ENCODE data around the gene CXXC5. TPM values are rescaled to one million over a fixed set of nuclear protein-coding genes. Genes with fewer than 3 reads are reported as not detected.

The CXXC5 gene
- total RNA-seq, 2 experiments from 2014 or later = 0.82 to 1.1 TPM

DNA sequence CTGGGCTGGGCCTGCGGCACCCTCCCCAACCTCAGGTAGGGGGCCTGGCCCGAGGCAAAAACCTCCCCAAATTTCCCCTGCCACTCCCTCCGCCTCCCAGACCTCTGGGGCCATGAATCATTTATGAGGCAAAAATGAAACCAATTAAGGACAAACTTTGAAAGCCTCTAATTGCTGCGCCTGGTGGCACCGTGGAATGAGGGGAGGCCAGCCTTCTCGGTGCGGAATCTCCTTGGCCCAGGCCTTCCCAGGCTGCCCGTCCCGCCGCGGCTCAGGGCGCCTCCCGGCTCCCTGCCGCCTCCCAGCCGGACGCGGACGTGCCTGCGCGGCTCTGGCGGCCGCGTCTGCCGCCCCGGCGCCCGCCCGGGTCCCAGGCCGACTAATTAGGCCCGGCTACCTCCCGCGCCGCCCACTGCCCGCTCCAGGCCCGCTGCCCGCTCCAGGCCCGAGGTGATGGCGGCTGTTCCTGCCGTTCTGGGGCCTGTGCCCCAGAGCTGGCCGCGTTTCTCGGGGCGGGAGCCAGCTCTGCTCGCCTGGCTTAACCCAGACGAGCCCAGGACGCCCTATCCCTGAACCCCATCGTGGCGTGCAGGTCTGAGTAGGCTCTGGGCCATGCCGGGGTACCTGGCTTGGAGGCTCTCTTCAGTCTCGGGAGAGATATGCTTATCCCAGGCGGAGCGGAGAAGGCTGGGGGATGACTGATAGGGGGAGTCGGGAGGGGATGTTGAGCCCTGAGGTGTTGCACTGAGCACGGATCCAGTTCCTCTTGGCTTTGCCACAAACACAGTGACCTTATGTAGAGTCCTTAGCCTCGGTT, 20.1 kb downstream of the CXXC5 start:
- intact Hi-C loops (cut with DNase I, micrococcal nuclease) = no loop called here
- ATAC-seq (peak; percentile 38), DNase-seq (peak; percentile 55)
- no peaks in the 10 kb centered on the region for H3K36me3 Mint-ChIP-seq (ENCODE audit: low read depth)
- H3K27ac Mint-ChIP-seq = peak overlapping the region; percentile 76
- peaks cover 30% of the 10 kb centered on the region for H3K4me1 Mint-ChIP-seq
- H3K4me3 Mint-ChIP-seq = peak overlapping the region; percentile 62
- H3K9me3 Mint-ChIP-seq (ENCODE audit: low read depth) = no peaks in the 10 kb centered on the region
- POLR2A ChIA-PET = interaction anchor here (0.7 to 1.4 kb wide), 2 partner anchors 9 to 33 kb away, joined by 3 read pairs; no protein-coding TSS in a partner anchor
- H3K27me3 Mint-ChIP-seq = peaks cover 8% of the 10 kb centered on the region
- CTCF ChIA-PET = no interaction called here

DNA sequence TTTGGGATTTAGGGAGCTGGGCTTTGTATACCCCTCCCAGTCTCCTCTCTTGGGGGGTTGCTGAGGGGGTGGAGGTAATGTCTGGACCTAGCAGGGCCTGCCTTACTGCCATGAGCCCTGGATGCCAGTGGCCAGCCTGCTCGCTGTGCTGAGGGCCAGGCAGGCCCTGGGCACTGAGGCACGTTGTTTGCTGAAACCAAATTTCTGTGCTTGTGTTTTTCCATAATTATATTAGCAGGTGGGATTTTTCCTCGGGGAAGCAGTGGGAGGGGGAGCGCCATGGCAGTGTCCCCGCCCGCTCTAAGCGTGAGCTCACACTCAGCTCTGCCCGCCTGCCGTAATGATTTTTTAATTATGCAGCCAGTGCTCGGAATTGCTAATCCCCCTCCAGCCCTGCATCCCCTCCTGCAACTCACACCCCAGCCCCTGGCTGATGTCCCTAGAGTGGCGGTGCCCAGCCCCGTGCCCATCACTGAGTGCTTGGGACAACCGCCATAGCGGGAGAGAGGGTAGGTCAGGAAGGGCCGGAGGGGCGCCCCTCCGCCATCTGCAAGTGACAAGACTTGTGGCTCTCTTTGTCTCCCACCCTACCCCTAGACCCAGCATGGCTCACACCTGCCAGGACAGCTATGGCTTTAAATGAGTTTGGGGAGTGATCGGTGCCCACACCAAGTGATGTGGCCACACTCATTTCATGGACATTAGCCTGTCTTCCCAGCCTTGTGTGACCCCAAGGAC, 20.9 kb downstream of the CXXC5 start:
- POLR2A ChIA-PET = interaction anchor here (0.7 kb wide), 1 partner anchor 8 kb away, joined by 3 read pairs; no protein-coding TSS in a partner anchor
- peaks cover 30% of the 10 kb centered on the region for H3K4me1 Mint-ChIP-seq
- peak overlapping the region; percentile 34 for H3K27ac Mint-ChIP-seq
- DNase-seq (no peak), ATAC-seq (no peak)
- CTCF ChIA-PET = interaction anchor here (1.5 kb wide), 1 partner anchor 32 kb away, joined by 7 read pairs; no protein-coding TSS in a partner anchor
- peaks cover 8% of the 10 kb centered on the region for H3K27me3 Mint-ChIP-seq
- H3K36me3 Mint-ChIP-seq (ENCODE audit: low read depth) = no peaks in the 10 kb centered on the region
- intact Hi-C loops (cut with DNase I, micrococcal nuclease) = no loop called here
- H3K9me3 Mint-ChIP-seq (ENCODE audit: low read depth) = no peaks in the 10 kb centered on the region
- peak overlapping the region; percentile 62 for H3K4me3 Mint-ChIP-seq

DNA sequence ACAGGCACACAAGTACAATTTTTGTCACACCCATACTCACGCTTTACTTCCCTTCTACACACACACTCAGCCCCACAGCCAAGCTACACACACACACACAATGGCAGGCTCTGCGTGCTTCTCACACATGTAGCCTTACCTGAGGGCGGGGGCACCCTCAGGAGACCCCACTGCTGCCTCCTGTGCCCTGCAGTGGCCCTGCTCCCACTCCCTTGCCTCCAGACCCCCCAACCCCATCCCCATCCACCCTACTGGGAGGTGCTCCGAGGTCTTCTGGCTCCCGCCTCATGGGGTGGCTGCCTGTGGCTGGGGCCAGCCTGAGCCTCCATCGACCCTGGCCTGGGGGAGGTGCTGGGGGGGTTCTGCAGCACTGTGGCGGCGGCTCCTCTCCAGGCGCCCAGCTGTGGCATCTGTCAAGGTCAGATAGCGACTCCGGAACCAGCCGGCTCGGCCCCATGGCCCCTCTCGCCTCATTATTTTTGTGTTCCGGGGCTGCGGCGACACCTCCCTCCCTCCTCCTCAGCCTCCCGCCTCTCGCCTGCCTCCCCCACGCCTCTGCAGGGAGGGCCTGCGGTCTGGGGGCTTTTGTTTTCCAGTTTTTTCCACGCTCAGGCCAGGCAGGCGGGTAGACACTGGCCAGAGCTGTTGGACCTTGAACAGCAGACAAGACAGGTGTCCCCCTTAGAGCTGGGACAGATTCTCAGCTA, 21.7 kb downstream of the CXXC5 start:
- H3K36me3 Mint-ChIP-seq (ENCODE audit: low read depth) = no peaks in the 10 kb centered on the region
- intact Hi-C loops (cut with DNase I, micrococcal nuclease) = loop anchor here in 1 of 2 experiments (1.0 kb wide), 1 partner anchor 37 kb away; no protein-coding TSS in a partner anchor

DNA sequence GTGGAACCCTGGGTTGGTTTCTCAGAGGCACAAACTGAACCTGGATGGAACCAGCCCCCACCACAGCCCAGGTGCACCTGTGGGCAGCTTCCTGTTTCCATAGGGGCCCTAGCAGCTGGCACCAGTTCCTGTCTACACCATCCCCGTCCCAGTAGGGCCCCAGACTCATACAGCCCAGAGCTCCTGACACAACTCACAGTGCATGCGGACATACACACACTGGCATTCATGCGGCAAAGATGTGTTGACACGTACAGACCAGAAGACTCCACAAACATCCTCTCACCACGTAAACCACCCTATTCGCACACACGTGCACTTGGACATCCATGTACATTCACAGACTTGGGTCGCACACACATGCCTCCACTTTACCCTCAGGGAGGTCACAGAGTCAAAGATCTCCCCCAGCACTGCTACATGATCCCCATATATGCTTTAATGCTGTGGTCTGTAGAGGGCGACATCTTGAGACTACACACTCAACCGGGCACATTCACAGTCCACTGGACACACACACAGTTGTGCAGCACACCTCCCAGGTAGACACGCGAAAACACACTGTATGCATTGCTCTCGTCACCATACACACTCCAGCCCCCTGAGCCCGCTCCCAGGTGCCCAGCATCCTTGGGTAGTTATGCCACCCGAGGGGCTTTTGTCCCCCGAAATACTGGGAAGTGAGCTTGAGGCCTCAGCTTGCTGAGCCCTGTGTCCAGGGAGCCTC, 22.4 kb downstream of the CXXC5 start:
- H3K9me3 Mint-ChIP-seq (ENCODE audit: low read depth) = no peaks in the 10 kb centered on the region
- intact Hi-C loops (cut with DNase I, micrococcal nuclease) = loop anchor here in 1 of 2 experiments (1.0 kb wide), 1 partner anchor 37 kb away; no protein-coding TSS in a partner anchor
- peaks cover 27% of the 10 kb centered on the region for H3K4me1 Mint-ChIP-seq
- ChIA-PET POLR2A (interaction anchor here (0.6 to 0.8 kb wide), 2 partner anchors 40 to 88 kb away, joined by 3 to 6 read pairs; no protein-coding TSS in a partner anchor), CTCF (interaction anchor here (1.0 to 1.5 kb wide), 4 partner anchors 30 to 242 kb away, joined by 3 to 7 read pairs (median 4); no protein-coding TSS in a partner anchor)
- no peak overlapping the region for H3K4me3 Mint-ChIP-seq
- peaks cover 8% of the 10 kb centered on the region for H3K27me3 Mint-ChIP-seq
- DNase-seq (peak; percentile 59), ATAC-seq (peak; percentile 61)
- peak overlapping the region; percentile 43 for H3K27ac Mint-ChIP-seq
- no peaks in the 10 kb centered on the region for H3K36me3 Mint-ChIP-seq (ENCODE audit: low read depth)

More for the DNA sequence above, 21.7 kb downstream of the CXXC5 start:
- Mint-ChIP-seq H3K4me3 (peak overlapping the region; percentile 62), H3K27ac (peak overlapping the region; percentile 43), H3K27me3 (peaks cover 8% of the 10 kb centered on the region), H3K4me1 (peaks cover 27% of the 10 kb centered on the region), H3K9me3 (ENCODE audit: low read depth) (no peaks in the 10 kb centered on the region)
- POLR2A ChIA-PET = interaction anchor here (0.6 kb wide), 1 partner anchor 87 kb away, joined by 3 read pairs; no protein-coding TSS in a partner anchor
- DNase-seq (peak; percentile 36), ATAC-seq (no peak)
- CTCF ChIA-PET = interaction anchor here (1.0 to 1.5 kb wide), 4 partner anchors 31 to 242 kb away, joined by 3 to 7 read pairs (median 4); no protein-coding TSS in a partner anchor

DNA sequence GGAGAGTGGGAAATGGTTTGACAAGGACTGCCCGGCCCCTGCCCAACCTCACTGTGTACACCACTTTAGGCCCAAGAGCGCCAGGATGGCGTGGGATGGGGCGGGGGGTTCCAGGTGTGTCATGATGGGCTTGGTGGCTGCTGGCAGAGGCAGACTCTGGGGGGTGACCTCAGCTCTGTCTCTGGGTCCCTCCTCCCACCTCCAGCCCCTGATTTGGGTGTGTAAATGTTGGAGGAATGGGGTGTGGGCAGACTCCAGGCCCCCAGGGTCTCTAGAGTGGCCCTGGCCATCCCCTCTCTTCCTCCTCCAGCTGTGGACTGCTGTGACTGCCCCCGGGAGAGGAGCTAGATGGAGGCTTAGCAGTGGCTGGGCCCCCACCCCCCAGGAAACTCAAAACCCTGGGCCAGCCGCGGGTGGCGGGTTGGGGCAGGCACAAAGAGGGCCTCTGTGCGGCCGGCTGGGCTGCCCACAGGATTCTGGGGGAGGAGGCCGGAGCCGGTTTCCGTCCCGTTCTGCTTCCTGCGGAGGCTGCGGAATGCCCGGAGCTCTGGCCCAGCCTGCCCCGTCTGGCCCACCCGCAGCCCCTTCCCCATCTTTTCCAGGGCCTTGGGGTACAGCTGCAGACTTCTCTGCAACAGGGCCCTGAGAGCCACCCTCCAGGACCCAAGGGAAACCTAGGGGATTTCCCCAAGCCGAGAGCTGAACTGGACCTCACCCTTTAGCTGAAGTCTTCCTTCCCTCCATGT, 23.1 kb downstream of the CXXC5 start:
- ATAC-seq = no peak
- H3K27me3 Mint-ChIP-seq = peaks cover 8% of the 10 kb centered on the region
- H3K4me1 Mint-ChIP-seq = peaks cover 27% of the 10 kb centered on the region
- H3K27ac Mint-ChIP-seq = no peak overlapping the region
- intact Hi-C loops (cut with DNase I, micrococcal nuclease) = no loop called here
- CTCF ChIA-PET = interaction anchor here (1.3 kb wide), 1 partner anchor 30 kb away, joined by 3 read pairs; no protein-coding TSS in a partner anchor
- DNase-seq = no peak
- H3K4me3 Mint-ChIP-seq = no peak overlapping the region
- no peaks in the 10 kb centered on the region for H3K9me3 Mint-ChIP-seq (ENCODE audit: low read depth)
- POLR2A ChIA-PET = interaction anchor here (0.6 to 0.8 kb wide), 2 partner anchors 40 to 1458 kb away, joined by 3 to 6 read pairs; partner anchors contain the start of gene CDC23
- H3K36me3 Mint-ChIP-seq (ENCODE audit: low read depth) = no peaks in the 10 kb centered on the region

DNA sequence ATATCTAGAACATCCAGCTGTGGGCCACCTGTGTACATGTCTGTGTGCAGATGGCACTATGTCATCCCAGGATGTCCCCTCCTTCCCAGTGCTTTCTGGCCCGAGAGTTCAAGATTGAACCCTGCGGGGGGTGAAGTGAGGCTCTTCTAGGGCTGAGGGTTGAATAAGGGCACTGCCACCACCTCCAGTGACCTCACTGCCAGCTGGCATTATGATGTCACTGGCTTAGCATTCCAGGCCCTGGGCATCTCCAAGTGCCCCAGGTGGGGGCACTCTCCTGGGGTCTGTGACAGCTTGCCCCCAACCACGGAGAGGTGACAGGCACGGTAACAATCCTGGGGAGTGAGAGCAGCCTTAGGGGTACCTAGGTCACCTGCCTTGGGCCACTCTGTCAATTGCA, 27.1 kb downstream of the CXXC5 start:
- Mint-ChIP-seq H3K4me1 (peaks cover 4% of the 10 kb centered on the region), H3K9me3 (ENCODE audit: low read depth) (no peaks in the 10 kb centered on the region), H3K27me3 (peaks cover 2% of the 10 kb centered on the region), H3K4me3 (no peak overlapping the region), H3K27ac (no peak overlapping the region), H3K36me3 (ENCODE audit: low read depth) (no peaks in the 10 kb centered on the region)
- intact Hi-C loops (cut with DNase I, micrococcal nuclease) = no loop called here
- DNase-seq (no peak), ATAC-seq (no peak)
- ChIA-PET POLR2A (no interaction called here), CTCF (interaction anchor here (1.1 kb wide), 1 partner anchor 42 kb away, joined by 3 read pairs; no protein-coding TSS in a partner anchor)

DNA sequence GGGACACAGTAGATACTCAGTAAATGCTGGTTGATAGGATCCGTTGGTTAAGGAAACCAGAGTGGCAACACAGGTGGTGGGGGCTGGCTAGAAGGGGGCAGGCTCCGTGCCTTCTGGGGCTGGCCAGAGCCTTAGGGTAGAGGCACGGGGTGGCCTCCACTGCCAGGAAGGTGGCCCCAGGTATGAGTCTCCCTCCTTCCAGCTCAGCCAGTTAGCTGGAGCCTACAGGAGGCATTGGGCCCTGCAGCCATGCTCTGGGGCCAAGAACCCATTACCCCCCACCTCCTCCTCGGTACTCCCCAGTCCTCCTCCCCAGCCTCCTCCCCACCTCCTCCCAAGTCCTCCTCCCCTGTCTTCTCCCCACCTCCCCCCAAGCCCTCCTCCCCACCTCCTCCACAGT, 27.7 kb downstream of the CXXC5 start:
- intact Hi-C loops (cut with DNase I, micrococcal nuclease) = no loop called here
- no peaks in the 10 kb centered on the region for H3K4me1 Mint-ChIP-seq
- no peaks in the 10 kb centered on the region for H3K27me3 Mint-ChIP-seq
- H3K4me3 Mint-ChIP-seq = no peak overlapping the region
- no peaks in the 10 kb centered on the region for H3K9me3 Mint-ChIP-seq (ENCODE audit: low read depth)
- POLR2A ChIA-PET = interaction anchor here (0.6 kb wide), 1 partner anchor 22 kb away, joined by 3 read pairs; no protein-coding TSS in a partner anchor
- ATAC-seq = no peak
- no peaks in the 10 kb centered on the region for H3K36me3 Mint-ChIP-seq (ENCODE audit: low read depth)
- CTCF ChIA-PET = interaction anchor here (1.1 kb wide), 1 partner anchor 42 kb away, joined by 3 read pairs; no protein-coding TSS in a partner anchor
- no peak for DNase-seq
- no peak overlapping the region for H3K27ac Mint-ChIP-seq

DNA sequence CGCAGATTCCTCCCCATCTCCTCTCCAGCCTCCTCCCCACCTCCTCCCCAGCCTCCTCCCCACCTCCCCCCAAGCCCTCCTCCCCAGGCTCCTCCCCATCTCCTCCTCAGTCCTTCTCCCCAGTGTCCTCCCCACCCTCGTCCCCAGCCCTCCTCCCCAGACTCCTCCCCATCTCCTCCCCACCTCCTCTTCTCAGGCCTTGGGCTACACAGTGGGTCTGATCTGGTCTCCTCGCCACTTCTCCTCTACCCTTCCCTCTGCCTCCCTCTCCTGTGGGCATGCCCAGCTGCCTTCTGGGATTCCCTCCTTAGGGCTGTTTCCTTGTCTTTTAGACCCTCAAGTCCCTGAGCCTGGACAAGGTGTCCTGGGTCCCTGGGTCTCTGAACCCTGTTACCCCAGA, 28.3 kb downstream of the CXXC5 start:
- Mint-ChIP-seq H3K9me3 (ENCODE audit: low read depth) (no peaks in the 10 kb centered on the region), H3K4me1 (no peaks in the 10 kb centered on the region), H3K27ac (no peak overlapping the region), H3K4me3 (no peak overlapping the region), H3K36me3 (ENCODE audit: low read depth) (no peaks in the 10 kb centered on the region), H3K27me3 (no peaks in the 10 kb centered on the region)
- intact Hi-C loops (cut with DNase I, micrococcal nuclease) = no loop called here
- POLR2A ChIA-PET = interaction anchor here (0.6 kb wide), 2 partner anchors 8 to 21 kb away, joined by 3 read pairs; no protein-coding TSS in a partner anchor
- DNase-seq (no peak), ATAC-seq (no peak)
- CTCF ChIA-PET = no interaction called here

DNA sequence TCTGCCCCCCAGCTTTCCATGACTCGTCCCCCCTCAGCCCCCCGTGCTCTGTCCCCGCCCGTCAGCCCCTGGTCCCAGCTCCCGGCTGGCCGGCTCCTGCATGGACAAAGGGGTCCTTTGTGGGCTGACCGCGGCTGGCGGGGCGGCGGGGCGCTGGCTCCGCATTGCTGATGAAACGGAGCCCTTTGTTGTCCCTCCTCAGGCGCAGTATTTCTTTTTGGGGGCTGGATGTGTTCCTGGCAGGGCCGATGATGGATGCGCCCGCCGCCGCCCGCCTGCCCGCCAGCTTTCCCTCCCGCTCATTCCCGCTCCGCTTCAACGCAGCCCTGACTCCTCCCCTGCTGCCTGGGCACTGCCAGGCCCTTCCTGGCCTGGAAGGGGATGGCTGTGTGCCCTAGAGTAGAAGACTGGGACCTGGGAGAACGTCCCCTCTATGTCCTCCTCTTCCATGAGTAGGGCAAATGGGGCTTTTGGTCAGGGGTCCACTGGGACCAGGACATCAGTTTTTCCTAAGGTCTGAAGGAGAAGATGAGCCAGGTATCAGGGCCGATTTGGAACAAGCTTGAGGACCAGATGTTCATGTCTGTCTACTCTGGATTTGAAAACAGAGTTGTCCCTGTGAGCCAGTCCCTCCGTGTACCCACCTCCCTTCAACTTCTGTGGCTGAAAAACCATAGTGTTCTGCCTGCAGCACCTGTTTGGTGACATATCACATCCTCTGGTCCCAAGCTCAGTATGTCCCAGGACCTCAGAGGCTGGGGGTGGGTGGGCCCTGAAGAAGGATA, 29.0 kb downstream of the CXXC5 start:
- no peaks in the 10 kb centered on the region for H3K4me1 Mint-ChIP-seq
- DNase-seq (no peak), ATAC-seq (no peak)
- POLR2A ChIA-PET = interaction anchor here (0.6 kb wide), 1 partner anchor 8 kb away, joined by 3 read pairs; no protein-coding TSS in a partner anchor
- no peaks in the 10 kb centered on the region for H3K36me3 Mint-ChIP-seq (ENCODE audit: low read depth)
- H3K27ac Mint-ChIP-seq = no peak overlapping the region
- no peaks in the 10 kb centered on the region for H3K27me3 Mint-ChIP-seq
- H3K9me3 Mint-ChIP-seq (ENCODE audit: low read depth) = no peaks in the 10 kb centered on the region
- intact Hi-C loops (cut with DNase I, micrococcal nuclease) = no loop called here
- CTCF ChIA-PET = interaction anchor here (0.8 kb wide), 1 partner anchor 195 kb away, joined by 3 read pairs; no protein-coding TSS in a partner anchor
- H3K4me3 Mint-ChIP-seq = no peak overlapping the region

Measured in activated CD4-positive, alpha-beta T cell treated with anti-CD3 and anti-CD28 coated beads for 36 hours (primary cell).